ENCODE data around the gene TMEM212. TPM values are rescaled to one million over a fixed set of nuclear protein-coding genes. Genes with fewer than 3 reads are reported as not detected.

Gene TMEM212
- total RNA-seq, 1 donor from 2014 or later, result not detected

- Mint-ChIP-seq H3K36me3 (no peaks in the 10 kb centered on the region), H3K4me3 (no peak overlapping the region)
- no peak overlapping the region for H3K4me2 ChIP-seq
Measured at GRCh38 chr3:171797873-171798272, 45.3 kb upstream of the TMEM212 start.

GRCh38 chr3:171799501-171799900 is 43.6 kb upstream of the TMEM212 start:
- no peak for DNase-seq (ENCODE audit: low spot score)
- no peaks in the 10 kb centered on the region for H3K4me1 ChIP-seq
- Mint-ChIP-seq H3K4me3 (no peak overlapping the region), H3K4me1 (peaks cover 6% of the 10 kb centered on the region), H3K9me3 (peaks cover 2% of the 10 kb centered on the region), H3K27me3 (ENCODE audit: insufficient read depth, low read depth) (no peaks in the 10 kb centered on the region), H3K27ac (no peak overlapping the region), H3K36me3 (no peaks in the 10 kb centered on the region)
- no peak overlapping the region for H2AFZ ChIP-seq (replicated peaks)
- no peak overlapping the region for H3K4me2 ChIP-seq
- H4K20me1 ChIP-seq (ENCODE audit: low read depth), result no peaks in the 10 kb centered on the region
- H3K9ac ChIP-seq, result no peak overlapping the region
- H3K4me3 ChIP-seq, result no peak overlapping the region
- H3K36me3 ChIP-seq, result no peaks in the 10 kb centered on the region
- no peaks in the 10 kb centered on the region for H3K79me2 ChIP-seq (ENCODE audit: low read depth)
- H3K27me3 ChIP-seq, result no peaks in the 10 kb centered on the region
- H3K27ac ChIP-seq, result no peak overlapping the region
- H3F3A ChIP-seq (ENCODE audit: low read depth), result no peaks in the 10 kb centered on the region
- no peak for TF ChIP-seq EZH2 (IDR thresholded peaks at IDR 0.05)
- no peaks in the 10 kb centered on the region for H3K9me3 ChIP-seq (ENCODE audit: low read depth)

More at GRCh38 chr3:171797873-171798272, 45.3 kb upstream of the TMEM212 start:
- Mint-ChIP-seq H3K27ac (no peak overlapping the region), H3K27me3 (ENCODE audit: insufficient read depth, low read depth) (no peaks in the 10 kb centered on the region), H3K9me3 (peaks cover 2% of the 10 kb centered on the region), H3K4me1 (peaks cover 6% of the 10 kb centered on the region)
- TF ChIP-seq EZH2phosphoT487 (IDR thresholded peaks at IDR 0.05) (no peak), CTCF (IDR thresholded peaks at IDR 0.05) (no peak), EZH2 (IDR thresholded peaks at IDR 0.05) (no peak)
- no peak overlapping the region for H3K9ac ChIP-seq
- H3K27me3 ChIP-seq, result no peaks in the 10 kb centered on the region
- H3K79me2 ChIP-seq (ENCODE audit: low read depth), result no peaks in the 10 kb centered on the region
- no peaks in the 10 kb centered on the region for H3K36me3 ChIP-seq
- no peaks in the 10 kb centered on the region for H3K9me3 ChIP-seq (ENCODE audit: low read depth)
- H3K27ac ChIP-seq, result no peak overlapping the region
- H2AFZ ChIP-seq (replicated peaks), result no peak overlapping the region
- H3K4me1 ChIP-seq, result no peaks in the 10 kb centered on the region
- no peaks in the 10 kb centered on the region for H3F3A ChIP-seq (ENCODE audit: low read depth)
- no peak for DNase-seq (ENCODE audit: low spot score)
- no peaks in the 10 kb centered on the region for H4K20me1 ChIP-seq (ENCODE audit: low read depth)
- no peak overlapping the region for H3K4me3 ChIP-seq

GRCh38 chr3:171801738-171802589 is 41.2 kb upstream of the TMEM212 start:
- H3K27ac ChIP-seq, result no peak overlapping the region
- no peak overlapping the region for H3K27ac Mint-ChIP-seq

More at GRCh38 chr3:171801738-171802589, 41.2 kb upstream of the TMEM212 start:
- Mint-ChIP-seq H3K4me1 (peaks cover 11% of the 10 kb centered on the region), H3K36me3 (no peaks in the 10 kb centered on the region), H3K9me3 (peaks cover 2% of the 10 kb centered on the region), H3K4me3 (no peak overlapping the region), H3K27me3 (ENCODE audit: insufficient read depth, low read depth) (no peaks in the 10 kb centered on the region)
- Histone ChIP-seq H3K79me2 (ENCODE audit: low read depth) (no peaks in the 10 kb centered on the region), H3K36me3 (no peaks in the 10 kb centered on the region), H3F3A (ENCODE audit: low read depth) (no peaks in the 10 kb centered on the region), H3K4me3 (no peak overlapping the region), H3K27me3 (no peaks in the 10 kb centered on the region), H4K20me1 (ENCODE audit: low read depth) (no peaks in the 10 kb centered on the region), H3K9ac (no peak overlapping the region), H3K4me2 (no peak overlapping the region), H3K9me3 (ENCODE audit: low read depth) (no peaks in the 10 kb centered on the region), H3K4me1 (no peaks in the 10 kb centered on the region), H2AFZ (replicated peaks) (no peak overlapping the region)
- TF ChIP-seq EZH2 (IDR thresholded peaks at IDR 0.05) (no peak), CTCF (IDR thresholded peaks at IDR 0.05) (no peak), EZH2phosphoT487 (IDR thresholded peaks at IDR 0.05) (no peak)
- no peak for DNase-seq (ENCODE audit: low spot score)

Measured in neural progenitor cell (in vitro differentiated cells).